GM19438 (cell line): ENCODE results near the gene TSR1.

Experiments
- ATAC-seq: cut with Tn5 transposase; IDR thresholded peaks from one replicate; pipeline ENCODE4 v1.9.1; 2021; ENCODE audit warnings: low read depth; ENCODE audit not compliant: unreplicated experiment

Gene TSR1

GRCh38 chr17:2292100-2292499 is 44.2 kb downstream of the TSR1 start:
- ATAC-seq, result no peak

GRCh38 chr17:2289878-2290478 is 46.3 kb downstream of the TSR1 start:
- ATAC-seq, result no peak

GRCh38 chr17:2283302-2283701 is 53.0 kb downstream of the TSR1 start:
- ATAC-seq, result no peak

GRCh38 chr17:2282297-2282873 is 53.9 kb downstream of the TSR1 start:
- ATAC-seq, result no peak

- no peak for ATAC-seq
Observed at GRCh38 chr17:2279707-2280106, 56.5 kb downstream of the TSR1 start.

GRCh38 chr17:2277429-2278170 is 58.7 kb downstream of the TSR1 start:
- ATAC-seq, result no peak

GRCh38 chr17:2275722-2276121 is 60.5 kb downstream of the TSR1 start:
- no peak for ATAC-seq

GRCh38 chr17:2274414-2274813 is 61.8 kb downstream of the TSR1 start:
- no peak for ATAC-seq
